ENCODE measurements around the gene OR2H1.

OR2H1 gene

DNA sequence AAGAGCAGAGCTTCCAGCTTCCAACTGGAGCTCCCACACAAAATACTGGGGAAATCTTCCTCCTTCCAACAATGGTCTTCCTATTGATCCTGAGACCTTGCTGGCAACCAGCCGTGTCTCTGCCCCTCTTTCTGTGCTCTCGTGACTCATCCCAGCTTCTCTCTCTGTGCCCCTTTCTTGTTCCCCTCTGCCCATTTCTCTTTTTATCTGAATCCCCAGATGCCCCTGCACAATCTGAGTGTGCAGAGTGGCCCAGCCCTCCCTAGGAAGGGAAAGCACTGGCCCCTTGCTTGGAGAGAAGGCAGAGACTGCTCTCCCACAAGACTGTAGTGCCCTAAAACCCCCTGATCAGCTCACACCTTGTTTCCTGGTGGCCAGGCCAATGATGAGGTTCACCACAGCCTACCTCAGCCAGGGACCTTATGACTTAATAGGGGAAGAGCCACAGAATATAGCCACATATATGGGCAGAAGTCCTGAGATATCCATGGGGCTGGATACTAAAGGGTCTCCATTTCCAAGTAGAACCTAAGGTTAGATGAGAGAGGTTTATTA lies 53.9 kb downstream of the OR2H1 start:
- no peak for DNase-seq (ENCODE audit: low read depth)
